ENCODE measurements around the gene STRIT1.

STRIT1 gene

DNA sequence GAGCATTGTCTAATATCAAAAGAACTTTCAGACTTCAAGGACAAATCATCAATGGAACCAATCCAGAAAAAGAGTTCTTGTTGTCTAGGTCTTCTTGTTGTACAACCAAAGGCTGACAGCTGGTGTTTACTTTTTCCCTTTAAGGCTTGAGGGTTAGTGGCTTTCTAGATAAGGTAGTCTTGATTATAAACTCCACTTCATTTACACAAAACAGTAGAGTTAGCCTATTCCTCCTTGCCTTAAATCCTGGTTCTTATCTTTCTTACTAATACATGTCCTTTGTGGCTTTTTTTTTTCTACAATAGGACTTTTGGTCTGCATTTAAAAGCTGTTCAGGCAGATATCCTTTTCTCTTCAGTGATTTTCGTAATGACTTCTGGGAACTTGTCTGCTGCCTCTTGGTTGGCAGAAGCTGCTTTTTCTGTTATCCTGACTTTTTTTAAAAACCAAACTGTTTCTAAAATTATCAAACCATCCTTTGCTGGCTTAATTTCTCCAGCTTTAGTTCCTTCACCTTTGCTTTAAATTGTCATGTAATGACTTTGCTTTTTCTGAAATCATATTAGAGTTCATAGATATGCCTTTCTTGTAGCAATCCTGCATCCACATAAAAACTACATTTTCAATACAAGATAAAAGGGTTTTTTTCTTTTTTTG lies 44.8 kb downstream of the STRIT1 start:
- TF ChIP-seq, protein P1, sequence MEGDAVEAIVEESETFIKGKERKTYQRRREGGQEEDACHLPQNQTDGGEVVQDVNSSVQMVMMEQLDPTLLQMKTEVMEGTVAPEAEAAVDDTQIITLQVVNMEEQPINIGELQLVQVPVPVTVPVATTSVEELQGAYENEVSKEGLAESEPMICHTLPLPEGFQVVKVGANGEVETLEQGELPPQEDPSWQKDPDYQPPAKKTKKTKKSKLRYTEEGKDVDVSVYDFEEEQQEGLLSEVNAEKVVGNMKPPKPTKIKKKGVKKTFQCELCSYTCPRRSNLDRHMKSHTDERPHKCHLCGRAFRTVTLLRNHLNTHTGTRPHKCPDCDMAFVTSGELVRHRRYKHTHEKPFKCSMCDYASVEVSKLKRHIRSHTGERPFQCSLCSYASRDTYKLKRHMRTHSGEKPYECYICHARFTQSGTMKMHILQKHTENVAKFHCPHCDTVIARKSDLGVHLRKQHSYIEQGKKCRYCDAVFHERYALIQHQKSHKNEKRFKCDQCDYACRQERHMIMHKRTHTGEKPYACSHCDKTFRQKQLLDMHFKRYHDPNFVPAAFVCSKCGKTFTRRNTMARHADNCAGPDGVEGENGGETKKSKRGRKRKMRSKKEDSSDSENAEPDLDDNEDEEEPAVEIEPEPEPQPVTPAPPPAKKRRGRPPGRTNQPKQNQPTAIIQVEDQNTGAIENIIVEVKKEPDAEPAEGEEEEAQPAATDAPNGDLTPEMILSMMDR (IDR thresholded peaks at IDR 0.05): no peak
- no peak overlapping the region for H3K4me3 ChIP-seq (ENCODE audit: low read depth in 1 of 2, low read length in 1 of 2)
- H3K27me3 ChIP-seq: no peaks in the 10 kb centered on the region
- no peaks in the 10 kb centered on the region for H3K4me1 ChIP-seq (ENCODE audit: control insufficient read depth in 1 of 2, insufficient read depth in 1 of 2, low read depth in 1 of 2, low read length in 1 of 2)
- H3K27ac ChIP-seq: no peak overlapping the region
- H3K9me3 ChIP-seq: no peaks in the 10 kb centered on the region
- H3K36me3 ChIP-seq: no peaks in the 10 kb centered on the region

DNA sequence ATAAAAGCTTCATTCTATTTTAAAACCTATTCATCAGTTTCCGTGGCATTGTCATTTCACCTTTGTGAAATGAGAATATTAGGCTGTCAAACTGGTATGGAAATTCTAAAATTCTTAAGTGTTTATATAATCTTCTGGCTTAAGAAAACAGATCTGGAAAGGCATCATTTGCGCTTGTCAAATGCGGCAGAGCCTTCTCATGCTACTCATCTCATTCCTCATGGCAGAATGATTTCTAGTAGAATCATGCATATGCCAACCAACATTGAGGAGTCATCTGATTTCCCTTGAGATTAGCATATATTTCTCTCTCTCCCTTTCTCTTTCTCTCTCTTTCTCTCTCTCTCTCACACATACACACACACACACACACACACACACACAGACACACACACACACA lies 48.8 kb downstream of the STRIT1 start:
- no peak overlapping the region for H3K4me3 ChIP-seq (ENCODE audit: low read depth in 1 of 2, low read length in 1 of 2)

DNA sequence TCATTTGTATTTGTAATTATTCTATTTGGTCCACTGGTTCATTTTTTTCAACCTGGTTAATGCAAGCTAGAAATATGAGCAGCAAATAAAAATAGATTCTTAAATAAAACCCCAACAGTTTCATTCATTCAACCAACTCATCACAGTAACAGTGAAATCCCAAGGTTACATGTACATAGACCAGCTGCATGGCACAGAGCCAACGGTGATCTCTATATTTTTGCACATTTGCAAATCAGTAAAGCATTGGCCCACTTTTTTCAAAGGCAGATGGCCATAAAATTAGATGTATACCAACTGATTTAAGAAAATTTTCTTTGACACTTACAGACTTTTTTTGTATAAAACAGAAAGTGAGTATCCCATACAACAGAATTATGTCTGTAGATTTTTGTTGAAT lies 49.3 kb downstream of the STRIT1 start:
- no peaks in the 10 kb centered on the region for H3K9me3 ChIP-seq
- no peaks in the 10 kb centered on the region for H3K27me3 ChIP-seq
- no peaks in the 10 kb centered on the region for H3K4me1 ChIP-seq (ENCODE audit: control insufficient read depth in 1 of 2, insufficient read depth in 1 of 2, low read depth in 1 of 2, low read length in 1 of 2)
- H3K36me3 ChIP-seq: no peaks in the 10 kb centered on the region
- no peak overlapping the region for H3K4me3 ChIP-seq (ENCODE audit: low read depth in 1 of 2, low read length in 1 of 2)
- H3K27ac ChIP-seq: no peak overlapping the region
- TF ChIP-seq, protein P1 (IDR thresholded peaks at IDR 0.05): no peak

More for the DNA sequence above, 48.8 kb downstream of the STRIT1 start:
- Histone ChIP-seq H3K4me1 (ENCODE audit: control insufficient read depth in 1 of 2, insufficient read depth in 1 of 2, low read depth in 1 of 2, low read length in 1 of 2) (no peaks in the 10 kb centered on the region), H3K27me3 (no peaks in the 10 kb centered on the region), H3K27ac (no peak overlapping the region), H3K36me3 (no peaks in the 10 kb centered on the region), H3K9me3 (no peaks in the 10 kb centered on the region)
- TF ChIP-seq, protein P1 (IDR thresholded peaks at IDR 0.05): no peak

DNA sequence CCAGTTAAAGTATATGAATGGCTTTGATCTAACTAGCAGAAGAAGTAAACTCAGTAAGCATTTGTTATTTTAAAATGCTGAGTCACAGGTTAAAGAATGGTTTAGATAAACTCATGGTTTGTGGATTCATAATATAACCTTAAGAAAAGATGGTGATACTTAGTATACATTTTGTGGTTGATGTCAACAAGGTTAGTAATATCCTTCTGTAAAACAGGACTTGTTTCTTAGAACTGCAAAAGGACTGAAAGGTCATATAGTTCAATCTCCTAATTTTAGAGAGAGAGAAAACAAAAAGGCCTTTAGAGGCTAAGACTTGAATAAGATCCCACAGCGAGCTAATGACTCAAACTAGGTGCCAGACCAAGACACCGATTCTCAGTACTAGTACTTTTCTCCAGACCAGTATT lies 50.0 kb downstream of the STRIT1 start:
- Histone ChIP-seq H3K27me3 (no peaks in the 10 kb centered on the region), H3K4me3 (ENCODE audit: low read depth in 1 of 2, low read length in 1 of 2) (no peak overlapping the region), H3K4me1 (ENCODE audit: control insufficient read depth in 1 of 2, insufficient read depth in 1 of 2, low read depth in 1 of 2, low read length in 1 of 2) (no peaks in the 10 kb centered on the region), H3K36me3 (no peaks in the 10 kb centered on the region), H3K27ac (no peak overlapping the region), H3K9me3 (no peaks in the 10 kb centered on the region)
- TF ChIP-seq, protein P1 (IDR thresholded peaks at IDR 0.05): no peak

DNA sequence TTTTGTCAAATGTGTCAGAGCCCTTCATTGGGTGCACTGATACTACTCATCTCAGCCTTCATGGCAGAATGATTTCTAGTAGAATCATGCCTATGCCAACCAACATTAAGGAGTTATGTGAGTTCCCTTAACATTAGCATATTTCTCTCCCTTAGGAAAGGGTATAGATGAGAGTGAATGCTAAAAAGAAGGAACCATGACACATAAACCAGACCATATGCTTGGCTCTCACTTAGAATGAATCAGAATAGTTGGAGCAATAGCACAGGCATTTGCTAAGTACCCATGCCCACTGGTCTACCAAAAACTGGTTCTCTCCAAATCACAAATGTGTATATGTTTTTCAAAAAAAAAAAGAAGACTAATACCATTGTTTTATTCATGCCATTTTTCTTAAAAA lies 51.1 kb downstream of the STRIT1 start:
- no peaks in the 10 kb centered on the region for H3K27me3 ChIP-seq
- H3K27ac ChIP-seq: no peak overlapping the region
- TF ChIP-seq, protein P1 (IDR thresholded peaks at IDR 0.05): no peak
- H3K36me3 ChIP-seq: no peaks in the 10 kb centered on the region
- H3K4me3 ChIP-seq (ENCODE audit: low read depth in 1 of 2, low read length in 1 of 2): no peak overlapping the region
- H3K4me1 ChIP-seq (ENCODE audit: control insufficient read depth in 1 of 2, insufficient read depth in 1 of 2, low read depth in 1 of 2, low read length in 1 of 2): no peaks in the 10 kb centered on the region
- no peaks in the 10 kb centered on the region for H3K9me3 ChIP-seq

Data from neutrophil (primary cell).